Measurements from ENCODE around the gene MESP1. TPM values are rescaled to one million over a fixed set of nuclear protein-coding genes. Genes with fewer than 3 reads are reported as not detected.

MESP1 gene
- total and polyA plus RNA-seq, 2 of the 13 experiments (the other 11 are each of a cell fraction or from before 2014, with no cell fraction given): not detected

DNA sequence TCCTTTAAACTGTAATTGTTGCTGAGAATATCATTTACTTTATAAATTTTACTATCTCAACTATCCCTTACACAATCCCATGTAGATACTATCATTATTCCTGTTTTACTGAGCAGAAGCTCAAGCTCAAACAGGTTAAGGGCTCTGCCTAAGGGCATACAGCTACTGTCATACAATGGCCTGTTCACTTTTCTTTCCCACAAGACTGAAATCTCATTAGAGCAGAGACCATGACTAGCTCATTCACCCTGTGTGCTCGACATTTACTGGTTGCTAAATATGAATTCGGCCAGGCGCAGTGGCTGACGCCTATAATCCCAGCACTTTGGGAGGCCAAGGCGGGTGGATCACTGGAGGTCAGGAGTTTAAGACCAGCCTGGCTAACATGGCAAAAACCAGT lies 23.4 kb upstream of the MESP1 start (continued):
- TF ChIP-seq AGO2 (optimal IDR thresholded peaks at IDR 0.05; ENCODE audit: low read depth, low read length) (no peak), ZNF816 (CRISPR knock-in tag; IDR thresholded peaks at IDR 0.05; ENCODE audit: borderline replicate concordance) (no peak), KAT7 (CRISPR knock-in tag; IDR thresholded peaks at IDR 0.05; ENCODE audit: borderline replicate concordance) (no peak), HMG20A (CRISPR knock-in tag; IDR thresholded peaks at IDR 0.05; ENCODE audit: borderline replicate concordance) (no peak)
- TF ChIP-seq, protein P1, sequence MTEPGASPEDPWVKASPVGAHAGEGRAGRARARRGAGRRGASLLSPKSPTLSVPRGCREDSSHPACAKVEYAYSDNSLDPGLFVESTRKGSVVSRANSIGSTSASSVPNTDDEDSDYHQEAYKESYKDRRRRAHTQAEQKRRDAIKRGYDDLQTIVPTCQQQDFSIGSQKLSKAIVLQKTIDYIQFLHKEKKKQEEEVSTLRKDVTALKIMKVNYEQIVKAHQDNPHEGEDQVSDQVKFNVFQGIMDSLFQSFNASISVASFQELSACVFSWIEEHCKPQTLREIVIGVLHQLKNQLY (CRISPR knock-in tag; IDR thresholded peaks at IDR 0.05): no peak

DNA sequence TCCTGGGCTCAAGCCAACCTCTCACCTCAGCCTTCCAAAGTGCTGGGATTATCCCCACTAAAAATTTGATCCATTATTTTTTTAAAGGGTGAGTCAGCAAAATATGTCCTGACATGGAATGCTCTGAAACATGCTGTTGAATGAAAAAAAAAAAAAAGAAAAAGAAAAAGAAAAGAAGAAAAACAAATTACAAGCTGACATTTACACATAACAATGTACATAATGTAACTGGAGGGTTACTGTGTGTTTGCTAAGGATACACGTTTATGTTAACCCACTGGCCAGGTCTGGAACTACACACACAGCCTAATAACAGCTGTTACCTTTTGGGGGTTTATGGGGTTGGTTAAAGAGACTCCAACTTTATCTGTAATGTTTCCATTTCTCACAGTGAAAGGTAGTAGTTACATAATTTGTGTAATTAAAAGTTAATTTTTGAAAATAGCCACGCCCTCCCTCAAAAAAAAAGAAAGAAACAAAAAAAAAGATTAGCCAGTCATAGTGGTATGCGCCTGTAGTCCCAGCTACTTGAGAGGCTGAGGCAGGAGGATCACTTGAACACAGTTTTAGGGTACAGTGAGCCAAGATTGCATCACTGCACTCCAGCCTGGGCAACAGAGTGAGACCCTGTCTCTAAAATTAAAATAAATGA lies 22.0 kb upstream of the MESP1 start:
- TF ChIP-seq FOXJ3 (CRISPR knock-in tag; IDR thresholded peaks at IDR 0.05; ENCODE audit: borderline replicate concordance) (no peak), ZNF136 (CRISPR knock-in tag; IDR thresholded peaks at IDR 0.05; ENCODE audit: low read depth) (no peak), NFE2L2 (IDR thresholded peaks at IDR 0.05; ENCODE audit: low read length) (peak; percentile 78), NR2F1 (CRISPR knock-in tag; IDR thresholded peaks at IDR 0.05) (no peak), HOXA5 (CRISPR knock-in tag; IDR thresholded peaks at IDR 0.05) (no peak), HDAC2 (CRISPR knock-in tag; IDR thresholded peaks at IDR 0.05) (no peak), MAFK (conservative IDR thresholded peaks at IDR 0.05 in 1 of 2, IDR thresholded peaks at IDR 0.05 in 1 of 2; ENCODE audit: low read length in 2 of 2) (peak; percentile 83 to 89), SOX6 (IDR thresholded peaks at IDR 0.05) (no peak), SOX6 (CRISPR knock-in tag; IDR thresholded peaks at IDR 0.05) (no peak), MAFF (IDR thresholded peaks at IDR 0.05; ENCODE audit: low read depth, low read length) (peak; percentile 84), ZNF530 (CRISPR knock-in tag; IDR thresholded peaks at IDR 0.05; ENCODE audit: low read depth) (no peak), HMG20B (CRISPR knock-in tag; conservative IDR thresholded peaks at IDR 0.05) (no peak), PAX8 (CRISPR knock-in tag; IDR thresholded peaks at IDR 0.05; ENCODE audit: borderline replicate concordance) (no peak), GATAD1 (CRISPR knock-in tag; IDR thresholded peaks at IDR 0.05) (no peak), SKI (IDR thresholded peaks at IDR 0.05; ENCODE audit: partially characterized antibody) (no peak)
- TF ChIP-seq, protein P2, sequence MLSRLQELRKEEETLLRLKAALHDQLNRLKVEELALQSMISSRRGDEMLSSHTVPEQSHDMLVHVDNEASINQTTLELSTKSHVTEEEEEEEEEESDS (CRISPR knock-in tag; IDR thresholded peaks at IDR 0.05; ENCODE audit: borderline replicate concordance): no peak
- TF ChIP-seq, protein P3, sequence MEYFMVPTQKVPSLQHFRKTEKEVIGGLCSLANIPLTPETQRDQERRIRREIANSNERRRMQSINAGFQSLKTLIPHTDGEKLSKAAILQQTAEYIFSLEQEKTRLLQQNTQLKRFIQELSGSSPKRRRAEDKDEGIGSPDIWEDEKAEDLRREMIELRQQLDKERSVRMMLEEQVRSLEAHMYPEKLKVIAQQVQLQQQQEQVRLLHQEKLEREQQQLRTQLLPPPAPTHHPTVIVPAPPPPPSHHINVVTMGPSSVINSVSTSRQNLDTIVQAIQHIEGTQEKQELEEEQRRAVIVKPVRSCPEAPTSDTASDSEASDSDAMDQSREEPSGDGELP (IDR thresholded peaks at IDR 0.05; ENCODE audit: borderline replicate concordance, low read depth): peak; percentile 60; the same call in 1 of the 2 replicates
- in situ Hi-C loops (cut with HindIII; ENCODE audit: extremely low pct_ligation_motif_present, low pct_unique_long_range_greater_than_20kb) (no loop called here), intact Hi-C loops (cut with micrococcal nuclease; ENCODE audit: unreplicated experiment) (no loop called here)
- ATAC-seq (peak; percentile 64), DNase-seq (ENCODE audit: low spot score) (peak; percentile 47), FAIRE-seq (peak; percentile 63)
- Histone ChIP-seq H3K4me3 (replicated peaks in 1 of 3; ENCODE audit: insufficient read depth in 1 of 3, low read depth in 2 of 3, low read length in 3 of 3) (no peak overlapping the region), H3K36me3 (replicated peaks in 1 of 2; ENCODE audit: control insufficient read depth in 1 of 2, insufficient read depth in 2 of 2, low read length in 2 of 2) (no peaks in the 10 kb centered on the region), H4K20me1 (ENCODE audit: insufficient read depth, low read length) (no peaks in the 10 kb centered on the region), H3K27me3 (ENCODE audit: control insufficient read depth in 1 of 2, insufficient read depth in 2 of 2, low read length in 2 of 2) (peaks cover 2 to 8% of the 10 kb centered on the region in 2 experiments; a peak in 3 of 5 replicates), H3K79me2 (ENCODE audit: insufficient read depth, low read length) (no peaks in the 10 kb centered on the region), H3K4me1 (ENCODE audit: insufficient read depth, low read length) (peaks cover 33% of the 10 kb centered on the region), H3K9ac (ENCODE audit: insufficient read depth, low read depth, low read length) (no peak overlapping the region), H3K27ac (ENCODE audit: extremely low read length, insufficient read depth, low read length) (no peak overlapping the region), H2AFZ (ENCODE audit: low read length) (no peak overlapping the region), H3K9me3 (ENCODE audit: low read length) (no peaks in the 10 kb centered on the region), H3K4me2 (ENCODE audit: low read depth, low read length) (no peak overlapping the region)
- CTCF ChIA-PET (ENCODE audit: low intra/inter-chr PET ratio, low total read pairs): interaction anchor here (1.0 kb wide), 1 partner anchor 102 kb away, joined by 3 read pairs; no protein-coding TSS in a partner anchor
- BruUV-seq (replicated peaks): no TSS peak
- WGBS (ENCODE audit: low lambda C conversion rate): 35% methylated on average over 3 of the region's 3 CpGs
- POLR2A ChIA-PET: interaction anchor here (1.0 kb wide), 2 partner anchors 12 to 42 kb away, joined by 3 to 4 read pairs; partner anchors contain the start of gene ANPEP

Data from HepG2 (cell line).